GM08714 (cell line): ENCODE data around the gene TRIM65.

Experiments
- H3K4me3 ChIP-seq: fragments of 200-500 bp; sonication (Bioruptor generic); 2 replicates; pipeline ENCODE4 v1.5.1; 2014; ENCODE audit warnings: mild to moderate bottlenecking, low read length, inconsistent platforms
- ZNF274 ChIP-seq: IDR thresholded peaks from 2 replicates; pipeline ENCODE4 v1.6.1; 2012; ENCODE audit warnings: mild to moderate bottlenecking, low read depth, low read length

Gene TRIM65

DNA sequence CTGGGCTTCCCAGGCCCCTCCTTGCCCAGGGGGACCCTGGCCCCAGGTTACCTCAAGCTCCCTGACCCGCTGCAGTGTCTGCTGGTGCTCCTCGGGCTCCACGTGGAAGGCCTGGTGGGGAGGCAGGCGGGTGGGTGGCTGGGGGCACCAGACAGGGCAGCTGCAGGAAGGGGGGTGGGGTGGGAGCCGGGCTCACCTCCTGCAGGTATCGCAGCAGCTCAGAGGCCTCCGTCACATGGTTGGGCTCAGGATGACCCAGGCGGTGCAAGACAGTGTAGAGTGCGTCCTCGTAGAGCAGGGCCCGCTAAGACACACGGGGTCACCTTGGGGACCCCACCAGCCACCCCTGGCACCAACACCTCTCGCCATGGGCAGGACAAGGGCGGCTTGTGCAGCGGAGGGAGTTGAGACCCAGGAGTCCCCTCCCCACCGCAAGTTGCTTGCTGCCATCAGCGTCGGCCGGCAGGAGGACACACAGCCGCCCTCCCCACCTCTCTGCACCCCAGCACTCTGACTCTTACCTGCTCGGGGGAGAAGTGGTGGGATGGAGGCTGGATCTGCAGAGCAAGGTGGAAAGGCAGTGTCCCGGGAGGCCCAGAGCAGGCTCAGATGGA, 53.7 kb downstream of the TRIM65 start:
- no peak for TF ChIP-seq ZNF274
- H3K4me3 ChIP-seq: peak overlapping the region; percentile 80; the same call in 1 of the 2 replicates

DNA sequence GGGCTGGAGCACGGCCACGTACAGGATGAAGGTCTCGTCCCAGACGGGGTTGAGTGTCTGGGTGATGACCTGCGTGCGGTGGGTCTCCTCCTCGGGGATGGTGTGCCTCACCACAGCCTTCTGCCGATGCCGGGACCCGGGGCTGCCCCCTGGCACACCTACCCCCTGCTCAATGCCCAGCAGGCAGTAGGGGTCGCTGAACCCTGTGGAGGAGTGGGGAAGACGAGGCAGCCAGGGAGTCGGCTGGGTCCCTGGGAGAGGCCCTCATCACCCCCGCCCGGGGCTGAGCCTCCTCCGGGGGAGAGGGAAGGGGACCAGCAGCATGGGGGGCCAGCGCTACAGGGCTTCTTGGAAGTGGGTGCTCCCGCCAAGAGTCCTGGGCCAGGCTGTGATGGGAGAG, 54.3 kb downstream of the TRIM65 start:
- no peak overlapping the region; the same call in 1 of the 2 replicates for H3K4me3 ChIP-seq
- TF ChIP-seq ZNF274: no peak

DNA sequence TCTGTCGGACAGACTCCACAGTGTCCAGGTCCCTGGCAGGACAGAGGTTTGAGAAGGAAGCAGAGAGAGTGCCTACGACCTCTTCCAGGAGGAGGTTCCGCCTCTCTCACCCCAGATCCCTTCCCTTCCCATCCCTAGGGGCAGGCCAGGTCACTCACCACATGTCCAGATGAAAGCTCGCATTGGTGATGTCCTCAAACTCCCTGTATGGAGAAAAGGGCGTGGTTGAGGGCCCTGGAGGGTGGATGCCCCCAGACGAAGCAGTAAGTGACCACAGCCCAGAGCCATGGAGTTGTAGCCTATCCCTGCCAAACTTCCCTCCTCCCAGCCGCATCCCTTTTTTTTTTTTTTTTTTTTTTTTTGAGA, 56.0 kb downstream of the TRIM65 start:
- no peak overlapping the region for H3K4me3 ChIP-seq
- TF ChIP-seq ZNF274: no peak

DNA sequence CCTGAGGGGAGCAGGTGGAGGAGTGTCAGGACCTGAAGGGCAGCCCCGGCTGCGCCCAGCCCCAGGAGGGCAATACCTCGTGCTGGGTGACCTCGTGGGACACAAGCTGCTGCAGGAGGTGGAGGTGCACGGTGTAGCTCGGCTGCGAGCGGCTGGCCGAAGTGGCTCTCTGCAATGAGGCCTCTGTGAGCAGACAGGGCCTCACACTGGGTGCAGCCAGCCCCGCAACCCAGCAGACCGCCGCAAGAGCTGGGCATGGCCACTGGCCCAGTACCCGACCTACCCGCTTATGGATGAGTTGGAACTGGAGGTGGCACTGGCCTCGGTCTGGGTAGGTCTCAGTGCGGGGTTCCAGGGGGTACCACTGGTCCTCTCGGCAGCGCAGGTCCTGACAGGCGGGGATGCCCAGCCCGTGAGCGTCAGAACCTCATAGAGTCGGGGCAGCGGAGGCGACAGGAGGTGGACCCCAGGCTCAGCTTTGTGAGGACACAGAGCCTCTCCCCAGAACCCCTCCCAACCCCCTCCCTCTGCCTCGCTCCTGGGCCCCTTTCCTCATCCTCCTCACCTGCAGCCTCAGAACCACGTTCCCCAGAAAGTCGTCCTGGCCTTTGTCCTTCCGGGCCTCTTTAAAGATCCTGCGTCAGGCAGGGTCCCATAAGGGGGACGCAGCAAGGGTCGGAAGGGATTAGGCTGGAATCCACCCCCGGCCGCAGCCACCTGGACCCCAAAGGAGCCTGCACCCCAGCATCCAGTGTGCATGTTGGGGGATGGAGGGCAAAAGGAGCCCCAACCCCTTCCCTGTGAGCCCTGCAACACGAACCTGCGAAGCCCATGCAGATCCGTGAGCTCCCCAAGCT, 56.6 kb downstream of the TRIM65 start:
- H3K4me3 ChIP-seq: no peak overlapping the region
- TF ChIP-seq ZNF274: no peak
